SKM-1 treated with dmso at 0.1 percent for 144 hours (cell line): Measurements from ENCODE around the gene TTLL11.

ENCODE experiments used
- DNase-seq: peaks from one replicate; lab custom pipeline; 2025; ENCODE audit not compliant: unreplicated experiment; lab: John Stamatoyannopoulos, UW

TTLL11 gene

DNA sequence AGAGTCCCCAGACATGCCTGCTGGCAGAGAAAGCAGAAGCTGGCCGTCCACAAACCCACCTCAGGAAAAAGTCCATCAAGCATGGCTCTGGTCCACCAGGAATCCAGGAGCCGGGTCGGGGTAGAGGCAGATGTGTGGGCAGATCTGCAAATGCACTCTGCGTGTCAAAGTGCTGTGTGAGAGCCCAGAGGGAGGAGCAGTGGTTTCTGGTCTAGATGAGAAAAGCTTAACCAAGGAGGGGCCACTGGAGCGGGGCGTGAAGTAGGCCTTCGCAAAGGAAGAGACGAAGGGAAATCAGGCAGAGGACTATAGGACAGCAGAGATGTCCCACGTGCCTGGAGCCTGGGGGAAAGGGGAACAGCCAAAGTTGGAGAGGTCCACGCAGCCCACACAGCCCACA is 40.0 kb downstream of the TTLL11 start:
- no peak for DNase-seq

DNA sequence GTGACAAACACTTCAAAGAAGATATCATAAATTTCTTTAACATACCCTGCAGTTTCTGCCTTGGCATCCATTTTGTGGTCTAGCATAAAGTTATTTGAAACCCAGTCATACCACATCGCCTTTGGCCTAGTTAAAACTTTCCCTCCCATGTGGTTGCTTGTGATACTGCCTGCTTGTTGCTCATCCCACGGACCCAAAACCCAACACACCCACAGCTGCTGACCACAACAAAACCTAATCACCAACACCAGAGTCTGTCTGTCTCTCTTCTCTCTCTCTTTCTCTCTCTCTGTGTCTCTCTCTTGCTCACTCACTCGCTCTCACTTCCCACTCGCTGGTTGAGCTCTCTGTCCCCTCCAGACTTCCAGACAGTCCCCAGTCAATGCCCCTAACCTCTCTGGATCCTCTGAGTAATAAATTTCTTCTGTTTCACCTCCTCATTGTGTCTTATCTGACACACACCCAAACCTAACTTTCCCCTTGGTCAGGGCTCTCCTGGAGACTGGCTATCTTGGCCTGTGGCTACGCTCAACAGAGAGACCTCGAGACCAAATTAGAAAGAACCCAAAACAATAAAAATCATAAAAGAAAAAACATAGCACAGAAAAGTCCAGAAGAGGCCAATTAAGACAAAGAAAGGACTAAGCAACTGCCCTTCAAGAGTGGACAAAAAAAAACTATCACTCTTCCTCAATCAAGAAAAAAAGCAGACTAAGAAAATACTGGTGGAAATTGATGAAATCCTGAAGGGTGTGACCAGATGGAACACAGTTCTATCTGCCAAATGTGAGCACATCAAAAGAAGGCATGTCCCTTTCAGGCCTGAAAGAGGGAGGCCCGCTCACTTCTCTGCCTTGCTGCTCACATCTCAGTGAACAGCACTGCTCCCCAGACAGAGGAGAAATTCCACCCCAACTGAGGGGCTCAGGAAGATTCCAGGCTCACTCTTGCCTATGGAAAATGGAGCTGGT is 41.5 kb downstream of the TTLL11 start:
- DNase-seq, result no peak

DNA sequence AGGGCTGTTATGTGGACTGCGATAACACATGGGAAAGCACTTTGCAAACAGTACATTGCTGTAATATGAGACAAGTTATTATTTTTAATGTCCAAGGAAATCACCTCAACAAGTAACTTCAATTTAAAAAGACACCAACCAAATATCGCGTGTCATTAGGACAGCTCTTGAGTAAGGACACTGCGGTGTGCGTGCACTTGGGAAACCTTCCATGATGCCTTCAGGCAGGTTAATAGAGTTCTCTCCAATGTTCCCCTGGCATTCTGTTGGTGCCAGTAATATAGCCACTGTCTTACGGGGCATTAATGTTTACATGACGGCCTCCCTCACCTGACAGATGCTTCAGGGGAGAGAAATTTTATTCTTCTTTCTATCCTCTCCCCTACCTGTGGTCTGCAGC is 42.9 kb downstream of the TTLL11 start:
- DNase-seq, result no peak

DNA sequence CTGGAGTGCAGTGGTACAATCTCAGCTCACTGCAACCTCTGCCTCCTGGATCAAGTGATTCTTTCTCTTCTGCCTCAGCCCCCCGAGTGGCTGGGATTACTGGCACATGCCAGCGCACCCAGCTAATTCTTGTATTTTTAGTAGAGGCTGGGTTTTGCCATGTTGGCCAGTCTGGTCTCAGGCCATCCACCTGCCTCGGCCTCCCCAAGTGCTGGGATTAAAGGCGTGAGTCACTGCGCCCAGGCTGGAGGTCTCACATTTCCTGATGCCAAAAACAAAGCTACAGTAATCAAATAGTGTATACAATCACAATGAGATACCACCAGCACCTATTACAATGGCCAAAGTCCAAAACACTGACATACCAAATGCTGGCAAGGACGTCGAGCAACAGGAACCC is 51.1 kb downstream of the TTLL11 start:
- no peak for DNase-seq

DNA sequence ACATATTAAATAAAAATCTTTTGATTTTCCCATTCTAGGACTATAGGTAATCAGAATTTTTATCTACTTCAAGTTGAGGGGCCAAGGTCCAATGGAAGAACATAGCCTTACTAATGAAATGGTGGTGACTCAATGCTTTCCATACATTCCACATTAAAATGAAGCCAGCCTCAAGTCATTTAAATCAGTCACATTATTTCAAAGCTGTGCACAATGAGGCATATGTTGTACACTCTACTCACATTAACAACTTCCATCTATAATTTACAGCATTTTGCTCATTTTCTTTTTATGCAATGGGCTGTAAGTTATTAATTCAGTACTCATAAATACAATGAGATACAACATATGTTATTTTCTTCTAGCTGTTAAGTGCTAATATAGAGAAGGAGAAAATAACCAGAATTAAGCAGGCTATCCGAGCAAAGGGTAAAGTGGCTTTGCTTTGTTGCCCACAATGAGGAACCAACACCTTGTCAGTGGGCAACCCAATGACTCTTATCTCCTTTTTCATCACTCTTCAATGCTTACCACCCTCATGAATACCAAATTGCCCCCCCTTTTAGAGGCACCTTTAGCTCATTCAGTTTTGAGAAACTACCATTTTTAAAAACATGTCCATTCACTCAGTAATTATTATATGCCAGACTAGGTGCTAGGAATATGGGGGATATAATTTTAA is 52.4 kb downstream of the TTLL11 start:
- no peak for DNase-seq

DNA sequence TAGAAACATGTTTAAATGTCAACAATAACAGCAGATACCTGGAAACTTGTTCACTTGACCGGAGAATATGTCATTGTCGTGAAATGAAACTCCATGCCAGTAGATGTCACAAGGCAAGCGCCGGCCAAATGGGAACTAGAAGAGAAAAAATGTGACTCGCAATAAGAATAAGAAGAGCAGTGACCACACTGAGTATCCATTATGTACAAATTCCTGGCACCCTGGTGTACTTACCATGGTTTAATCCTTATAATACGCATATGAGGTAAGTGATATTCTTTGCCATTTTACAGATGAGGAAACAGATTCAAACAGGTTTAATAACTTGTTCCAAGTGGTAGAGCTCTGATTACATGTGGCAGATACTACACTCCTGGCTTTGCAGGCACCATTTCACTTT is 53.9 kb downstream of the TTLL11 start:
- DNase-seq, result no peak

DNA sequence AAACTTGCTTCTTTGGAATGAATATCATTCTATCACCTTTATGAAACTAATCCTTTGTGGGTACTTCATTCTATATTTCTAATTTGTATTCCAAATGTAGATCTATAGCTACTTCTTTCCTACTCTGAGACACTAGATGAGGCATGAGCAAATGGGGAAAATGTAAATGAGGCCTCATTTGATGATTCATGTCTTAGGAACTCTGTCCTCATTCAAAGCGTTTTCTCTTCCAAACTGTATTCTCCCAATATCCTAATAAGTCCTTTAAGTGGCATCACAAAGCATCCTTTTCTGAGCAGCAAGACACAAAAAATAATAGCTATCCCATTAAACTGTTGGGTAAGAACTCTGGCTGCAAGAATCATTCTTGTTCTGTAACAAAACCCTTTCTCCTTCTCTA is 56.1 kb downstream of the TTLL11 start:
- DNase-seq, result no peak

DNA sequence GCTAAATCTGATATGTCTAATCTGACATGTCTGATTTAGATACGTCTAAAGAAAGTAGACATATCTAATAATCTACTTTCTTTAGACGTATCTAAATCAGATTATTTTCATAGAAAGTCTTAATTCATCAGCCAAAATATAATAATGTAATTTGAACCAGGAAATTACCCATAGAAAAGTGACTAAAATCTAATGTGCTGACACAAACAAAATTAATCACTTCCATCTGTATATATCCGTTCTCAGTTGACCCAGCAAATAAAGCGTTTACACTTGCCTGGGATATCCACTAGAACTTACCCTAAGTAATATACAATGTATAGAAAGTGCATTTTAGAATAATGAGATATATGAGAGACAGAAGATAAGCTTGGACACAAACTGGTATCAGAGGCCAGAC is 56.7 kb downstream of the TTLL11 start:
- no peak for DNase-seq

DNA sequence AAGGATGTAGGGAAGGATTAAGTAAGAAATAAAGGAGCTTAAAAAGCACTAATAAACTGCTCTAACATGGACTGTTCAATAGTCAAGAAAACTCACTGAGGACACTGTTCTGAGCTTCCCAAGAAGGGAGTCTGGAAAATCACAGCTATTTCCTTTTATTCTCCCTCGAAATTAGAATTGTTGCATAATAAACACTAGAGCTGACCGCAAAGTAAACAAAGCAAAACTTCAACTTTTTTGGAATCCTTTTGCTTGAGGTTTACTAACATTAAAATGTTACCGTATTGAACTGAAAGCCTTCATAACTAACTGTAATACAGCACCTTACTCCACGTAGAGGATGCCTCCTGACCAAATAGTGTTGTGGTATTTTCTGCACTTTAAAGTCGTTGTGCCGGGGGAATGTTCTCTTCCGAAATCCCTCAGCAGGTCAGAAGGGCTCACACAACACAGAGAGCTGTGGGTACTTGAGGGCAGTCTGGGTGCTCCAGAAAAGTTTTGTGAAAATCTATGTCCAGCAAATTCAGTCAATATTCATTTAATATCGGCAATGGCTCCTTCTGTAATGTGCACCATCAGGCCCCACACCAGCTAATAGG is 59.2 kb downstream of the TTLL11 start:
- DNase-seq, result no peak

DNA sequence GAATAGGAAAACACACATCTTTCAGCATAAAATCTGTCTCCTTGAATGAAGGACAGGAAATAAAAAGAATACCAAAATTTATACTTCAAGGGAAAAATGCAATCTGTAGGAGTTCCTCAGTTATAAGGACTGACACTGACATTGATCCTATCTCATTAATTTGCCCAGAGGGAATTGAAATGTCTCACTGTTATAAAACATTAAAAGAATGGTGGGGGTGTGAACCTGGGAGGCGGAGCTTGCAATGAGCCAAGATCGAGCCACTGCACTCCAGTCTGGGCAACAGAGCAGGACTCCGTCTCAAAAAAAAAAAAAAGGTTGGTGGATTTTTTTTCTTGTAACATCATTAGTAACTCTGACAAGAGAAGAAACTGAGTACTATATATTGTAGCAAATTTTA is 60.8 kb downstream of the TTLL11 start:
- DNase-seq, result no peak

DNA sequence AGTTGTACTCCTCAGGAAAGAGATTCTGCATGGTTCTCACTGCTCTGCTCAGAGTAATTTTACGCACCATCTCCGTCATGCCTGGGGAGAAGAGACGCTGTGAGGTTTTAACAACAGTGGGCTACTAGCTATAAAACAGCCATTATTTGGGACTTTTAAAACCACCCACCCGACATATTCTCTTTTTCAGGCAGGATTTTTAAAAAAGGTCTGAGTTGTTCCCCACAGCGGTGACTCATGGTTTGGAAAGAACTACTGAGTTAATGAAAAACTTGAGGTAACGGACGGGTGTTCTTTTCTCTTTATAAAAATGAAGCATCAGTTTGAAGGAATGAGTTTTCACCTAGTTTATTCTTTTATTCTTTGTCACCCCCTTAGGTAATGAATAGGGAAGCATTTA is 61.3 kb downstream of the TTLL11 start:
- no peak for DNase-seq

DNA sequence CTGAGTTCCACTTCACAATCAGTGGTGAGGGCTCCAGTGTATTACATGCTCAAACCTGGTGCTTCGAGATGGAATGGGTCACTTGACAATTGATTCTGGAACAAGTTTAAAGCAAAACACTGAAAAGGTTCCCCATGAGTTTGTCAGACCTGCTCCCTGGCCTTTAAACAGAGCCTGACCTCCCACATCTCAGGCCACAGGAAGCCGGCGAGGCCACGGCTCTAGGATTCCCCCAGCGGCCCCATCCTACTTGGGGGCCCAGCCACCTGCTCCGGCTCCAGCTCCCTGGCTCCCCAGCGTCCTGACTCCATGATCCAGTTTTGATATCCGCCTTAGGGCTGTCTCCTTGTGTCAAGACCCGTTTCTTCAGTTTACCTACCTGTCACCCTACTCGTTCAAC is 62.0 kb downstream of the TTLL11 start:
- no peak for DNase-seq

DNA sequence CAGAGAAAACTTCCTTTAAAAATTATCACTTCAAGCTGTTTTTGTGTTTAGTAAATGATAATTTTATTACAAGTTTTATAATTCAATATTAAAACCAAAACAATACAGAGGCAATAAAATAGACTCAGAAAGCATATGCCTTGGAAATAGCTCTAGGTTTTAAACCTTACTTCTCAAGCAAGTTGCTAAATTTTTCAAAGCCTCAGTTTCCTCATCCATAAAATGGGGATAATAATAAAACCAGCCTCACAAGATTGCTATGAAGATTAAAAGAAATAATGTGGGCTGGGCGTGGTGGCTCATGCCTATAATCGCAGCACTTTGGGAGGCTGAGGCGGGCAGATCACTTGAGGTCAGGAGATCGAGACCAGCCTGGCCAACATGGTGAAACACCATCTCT is 62.8 kb downstream of the TTLL11 start:
- no peak for DNase-seq

DNA sequence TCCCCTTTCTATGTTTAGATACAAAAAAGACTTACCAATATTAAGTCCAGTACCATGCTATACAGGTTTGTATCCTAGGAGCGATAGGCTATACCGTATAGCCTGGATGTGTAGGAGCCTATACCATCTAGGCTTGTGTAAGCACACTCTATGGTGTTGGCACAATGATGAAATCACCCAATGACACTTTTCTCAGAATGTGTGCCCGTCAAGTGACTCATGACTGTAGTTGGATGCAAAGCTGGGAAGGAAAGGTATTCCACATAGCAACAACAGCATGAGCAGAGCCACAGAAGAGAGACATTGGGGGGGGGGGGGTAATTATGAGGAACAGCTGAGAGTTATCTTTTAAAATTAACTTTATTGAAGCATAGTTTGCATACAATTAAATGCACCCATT is 63.2 kb downstream of the TTLL11 start:
- no peak for DNase-seq

DNA sequence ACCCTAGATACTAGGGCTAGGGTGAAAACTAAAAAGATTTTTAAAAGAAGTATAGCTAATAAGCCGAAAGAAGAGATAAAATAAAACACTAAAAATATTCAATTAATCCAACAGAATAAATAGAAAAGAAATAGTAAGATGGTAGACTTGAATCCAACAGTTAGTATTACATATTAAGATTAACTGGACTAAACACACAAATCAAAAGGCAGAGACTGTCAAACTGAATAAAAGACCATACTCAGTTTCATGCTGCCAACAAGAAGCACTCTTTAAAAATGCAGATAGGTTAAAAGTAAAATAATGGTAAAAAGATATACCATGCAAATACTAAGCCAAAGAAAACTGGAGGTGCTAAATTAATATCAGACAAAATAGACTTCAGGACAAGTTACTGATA is 65.0 kb downstream of the TTLL11 start:
- no peak for DNase-seq

DNA sequence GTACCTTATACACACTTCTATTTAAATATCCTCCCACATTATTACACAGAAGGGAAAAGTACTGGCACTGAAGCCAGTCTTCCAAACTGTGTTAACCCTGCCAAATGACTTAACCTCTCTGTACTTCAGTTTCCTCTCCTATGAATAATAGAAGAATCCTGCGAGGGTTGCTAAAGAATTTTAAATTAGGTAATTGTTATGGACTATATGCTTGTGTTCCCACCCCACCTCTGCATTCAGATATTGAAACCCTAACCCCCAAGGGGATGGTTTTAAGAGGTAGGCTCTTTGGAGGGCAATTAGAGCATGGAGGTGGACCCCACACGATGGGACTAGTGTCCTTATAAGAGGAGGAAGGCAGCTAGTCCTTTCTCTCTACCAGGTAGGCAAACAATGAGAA is 72.7 kb downstream of the TTLL11 start:
- DNase-seq, result no peak

DNA sequence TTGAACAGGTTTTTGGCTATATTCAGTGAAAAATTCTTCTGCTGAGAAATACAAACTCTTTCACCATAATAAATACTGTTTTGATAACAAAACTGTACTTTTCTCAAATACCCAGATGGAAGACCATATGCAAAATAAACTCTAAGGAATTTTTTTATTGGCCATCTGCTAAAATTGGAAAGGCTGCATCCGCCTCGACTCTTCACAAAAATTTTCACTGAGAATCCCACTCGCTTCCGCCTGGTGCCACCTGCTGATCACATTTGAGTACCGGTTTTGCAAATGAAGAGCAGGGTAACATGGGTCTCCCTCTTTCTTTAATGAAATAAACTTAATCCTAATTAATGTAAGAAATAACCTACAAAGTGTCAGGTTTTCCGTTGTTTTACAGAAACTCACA is 76.4 kb downstream of the TTLL11 start:
- DNase-seq, result no peak

DNA sequence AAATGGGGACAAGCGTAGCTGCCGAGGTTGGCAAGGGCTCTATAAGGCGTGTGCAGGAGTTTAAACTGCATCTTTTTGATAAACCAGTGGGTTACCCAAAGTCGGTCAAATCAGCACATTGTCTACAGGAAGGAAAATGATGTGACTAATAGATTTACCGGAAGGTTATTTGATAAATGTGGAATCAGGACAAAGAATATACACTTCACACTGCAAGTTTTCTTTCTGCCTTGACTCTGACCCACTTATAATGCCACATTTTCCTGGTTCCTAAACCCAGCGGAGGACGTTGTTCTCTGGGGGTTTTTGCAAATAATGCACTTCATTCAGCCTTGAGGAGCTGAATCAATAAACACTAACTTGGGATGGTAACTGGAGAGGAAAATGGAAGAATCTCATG is 76.8 kb downstream of the TTLL11 start:
- no peak for DNase-seq

DNA sequence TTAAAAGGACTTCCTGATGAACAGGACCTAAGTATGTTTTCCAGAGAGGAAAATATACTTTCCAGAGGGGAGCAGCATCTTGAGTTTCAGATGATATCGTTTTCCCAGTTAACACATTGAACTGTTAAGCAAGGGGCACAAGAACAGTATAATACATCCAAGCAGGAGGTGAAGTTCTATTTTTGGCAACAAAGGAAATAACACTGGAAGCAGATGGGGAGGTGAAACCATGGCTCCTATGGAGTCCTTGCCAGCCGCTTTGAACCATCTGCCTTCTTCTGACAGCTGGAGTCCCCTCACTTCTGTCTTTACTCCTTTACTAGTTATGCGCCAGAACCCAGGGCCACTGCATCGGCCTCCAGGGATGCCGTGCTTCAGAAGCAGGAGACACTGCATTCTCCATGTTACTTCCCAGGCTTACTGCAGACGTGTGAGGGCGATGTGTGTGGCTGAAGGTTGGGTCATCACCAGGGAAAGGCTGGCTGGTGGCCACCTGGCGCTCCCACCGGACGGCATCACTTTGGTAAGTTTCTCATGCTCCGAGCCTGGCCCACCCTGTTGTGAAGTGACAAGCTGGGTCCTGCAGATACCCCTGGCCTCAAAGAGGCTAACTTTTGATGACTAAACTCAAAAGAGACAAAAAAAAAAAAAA is 77.8 kb downstream of the TTLL11 start:
- no peak for DNase-seq

DNA sequence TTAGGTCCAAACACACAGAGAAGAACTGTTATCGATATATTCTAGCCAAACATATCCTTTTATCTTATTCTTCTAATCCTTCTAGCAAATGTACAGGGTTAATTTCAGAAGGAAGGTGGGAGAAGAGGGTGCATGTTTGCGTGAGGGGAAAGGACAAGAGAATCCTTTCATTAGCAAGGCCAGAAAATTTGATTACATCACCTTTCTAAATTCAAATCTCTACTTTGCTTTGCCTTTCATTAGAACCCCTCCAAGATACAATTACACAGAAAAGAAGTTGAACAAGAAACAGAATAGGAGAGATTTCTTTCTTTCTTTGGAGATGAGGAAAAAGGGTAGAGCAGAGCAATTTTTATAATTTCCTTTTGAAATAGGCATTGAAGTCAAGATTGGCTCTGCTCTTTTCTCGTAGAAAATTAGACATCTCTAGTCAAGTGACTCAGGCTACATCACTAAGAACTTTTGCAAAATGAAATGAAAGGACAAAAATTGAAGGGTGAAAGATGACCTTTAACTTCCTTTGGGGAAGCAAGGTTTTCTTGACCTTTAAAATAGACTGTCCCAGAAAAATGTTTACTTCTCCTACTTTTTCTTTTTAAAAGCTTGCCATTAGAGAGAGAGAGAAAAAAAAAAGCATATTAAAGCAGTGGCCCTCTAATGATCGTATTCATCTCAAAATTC is 81.2 kb downstream of the TTLL11 start:
- DNase-seq, result no peak

DNA sequence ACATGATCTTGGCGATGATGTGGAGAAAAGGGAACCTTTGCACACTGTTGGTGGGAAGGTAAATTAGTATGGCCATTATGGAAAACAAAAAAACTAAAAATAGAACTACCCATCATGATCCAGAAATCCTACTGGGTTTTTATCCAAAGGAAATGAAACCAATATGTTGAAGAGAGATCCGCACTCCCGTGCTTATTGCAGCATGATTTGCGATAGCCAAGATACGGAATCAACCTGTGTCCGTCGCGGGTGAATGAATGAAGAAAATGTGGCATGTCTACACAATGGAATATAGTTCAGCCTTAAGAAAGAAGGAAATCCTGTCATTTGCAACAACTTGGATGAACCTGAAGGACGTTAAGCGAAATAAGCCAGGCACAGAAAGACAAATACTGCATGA is 84.5 kb downstream of the TTLL11 start:
- DNase-seq, result no peak
